Measurements from ENCODE around the gene TBC1D2B. TPM values are rescaled to one million over a fixed set of nuclear protein-coding genes. Genes with fewer than 3 reads are reported as not detected.

TBC1D2B gene
- total and polyA plus RNA-seq, 2 donors (not counting 3 experiments of a cell fraction or from before 2014, with no cell fraction given), result 30.8 to 46.1 TPM

DNA sequence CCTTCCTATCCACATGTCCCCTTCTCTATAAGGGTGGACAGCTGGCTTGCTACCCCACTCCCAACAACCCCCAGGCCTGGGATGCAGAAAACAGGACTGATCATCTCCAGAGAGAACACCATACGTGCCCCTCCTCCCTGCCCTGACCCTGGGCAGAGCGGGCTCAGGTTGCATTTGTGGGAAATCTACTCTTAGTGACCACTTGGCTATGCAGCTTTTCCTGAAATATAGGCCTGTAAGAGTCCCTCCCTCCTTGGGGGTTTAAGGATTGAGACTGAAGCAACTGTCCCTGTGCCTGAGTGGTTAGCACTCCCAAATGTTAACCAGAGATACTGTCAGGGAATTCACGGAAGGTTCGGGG is 26.6 kb upstream of the TBC1D2B start:
- no peak overlapping the region for H3K4me3 ChIP-seq (replicated peaks in 1 of 3; ENCODE audit: insufficient read depth in 1 of 3, low read depth in 1 of 3, low read length in 3 of 3)
- dilution Hi-C loops (cut with MboI; ENCODE audit: extremely low pct_ligation_motif_present, low sequenced_read_pairs) (no loop called here), intact Hi-C loops (cut with micrococcal nuclease) (no loop called here)
- no peak overlapping the region for H3K4me2 ChIP-seq (ENCODE audit: insufficient read depth, low read length)
- H3K36me3 ChIP-seq (ENCODE audit: control insufficient read depth in 2 of 2, extremely low read depth in 1 of 2, insufficient read depth in 2 of 2, low read length in 2 of 2), result no peaks in the 10 kb centered on the region
- H3K9me1 ChIP-seq (replicated peaks; ENCODE audit: control insufficient read depth, extremely low read depth, insufficient read depth, low read length), result no peaks in the 10 kb centered on the region
- ChIA-PET POLR2A (no interaction called here), CTCF (interaction anchor here (1.0 to 9.8 kb wide), 2 partner anchors 106 to 145 kb away, joined by 3 to 273 read pairs; no protein-coding TSS in a partner anchor)
- TF ChIP-seq, protein P1, sequence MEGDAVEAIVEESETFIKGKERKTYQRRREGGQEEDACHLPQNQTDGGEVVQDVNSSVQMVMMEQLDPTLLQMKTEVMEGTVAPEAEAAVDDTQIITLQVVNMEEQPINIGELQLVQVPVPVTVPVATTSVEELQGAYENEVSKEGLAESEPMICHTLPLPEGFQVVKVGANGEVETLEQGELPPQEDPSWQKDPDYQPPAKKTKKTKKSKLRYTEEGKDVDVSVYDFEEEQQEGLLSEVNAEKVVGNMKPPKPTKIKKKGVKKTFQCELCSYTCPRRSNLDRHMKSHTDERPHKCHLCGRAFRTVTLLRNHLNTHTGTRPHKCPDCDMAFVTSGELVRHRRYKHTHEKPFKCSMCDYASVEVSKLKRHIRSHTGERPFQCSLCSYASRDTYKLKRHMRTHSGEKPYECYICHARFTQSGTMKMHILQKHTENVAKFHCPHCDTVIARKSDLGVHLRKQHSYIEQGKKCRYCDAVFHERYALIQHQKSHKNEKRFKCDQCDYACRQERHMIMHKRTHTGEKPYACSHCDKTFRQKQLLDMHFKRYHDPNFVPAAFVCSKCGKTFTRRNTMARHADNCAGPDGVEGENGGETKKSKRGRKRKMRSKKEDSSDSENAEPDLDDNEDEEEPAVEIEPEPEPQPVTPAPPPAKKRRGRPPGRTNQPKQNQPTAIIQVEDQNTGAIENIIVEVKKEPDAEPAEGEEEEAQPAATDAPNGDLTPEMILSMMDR (IDR thresholded peaks at IDR 0.05; ENCODE audit: extremely low read depth in 1 of 2, insufficient read depth in 1 of 2, low read depth in 1 of 2, low read length in 2 of 2), result no peak
- TF ChIP-seq POLR2A (IDR thresholded peaks at IDR 0.05; ENCODE audit: low read depth, low read length) (no peak), EZH2 (IDR thresholded peaks at IDR 0.05; ENCODE audit: borderline replicate concordance, low read depth, low read length, severe bottlenecking) (no peak)
- no peak overlapping the region for H3K27ac ChIP-seq (ENCODE audit: insufficient read depth, low read depth, low read length)
- no peak for FAIRE-seq
- H4K20me1 ChIP-seq (replicated peaks; ENCODE audit: control insufficient read depth, extremely low read depth, insufficient read depth, low read length), result no peaks in the 10 kb centered on the region
- H3K9me3 ChIP-seq (replicated peaks; ENCODE audit: control insufficient read depth, insufficient read depth, low read length), result no peaks in the 10 kb centered on the region
- BruUV-seq (replicated peaks), result no TSS peak
- no peaks in the 10 kb centered on the region for H3K27me3 ChIP-seq (ENCODE audit: control insufficient read depth in 2 of 2, insufficient read depth in 2 of 2, low read length in 2 of 2)
- no peak overlapping the region for H3K9ac ChIP-seq (replicated peaks; ENCODE audit: extremely low read depth, insufficient read depth, low read length)
- H3K79me2 ChIP-seq (ENCODE audit: control insufficient read depth, insufficient read depth, low read length), result no peaks in the 10 kb centered on the region
- H3K4me1 ChIP-seq (ENCODE audit: control insufficient read depth, extremely low read depth, insufficient read depth, low read length), result peaks cover 17% of the 10 kb centered on the region
- H2AFZ ChIP-seq (ENCODE audit: low read depth, low read length), result no peak overlapping the region
- DNase-seq (ENCODE audit: low read depth, low spot score), result no peak

DNA sequence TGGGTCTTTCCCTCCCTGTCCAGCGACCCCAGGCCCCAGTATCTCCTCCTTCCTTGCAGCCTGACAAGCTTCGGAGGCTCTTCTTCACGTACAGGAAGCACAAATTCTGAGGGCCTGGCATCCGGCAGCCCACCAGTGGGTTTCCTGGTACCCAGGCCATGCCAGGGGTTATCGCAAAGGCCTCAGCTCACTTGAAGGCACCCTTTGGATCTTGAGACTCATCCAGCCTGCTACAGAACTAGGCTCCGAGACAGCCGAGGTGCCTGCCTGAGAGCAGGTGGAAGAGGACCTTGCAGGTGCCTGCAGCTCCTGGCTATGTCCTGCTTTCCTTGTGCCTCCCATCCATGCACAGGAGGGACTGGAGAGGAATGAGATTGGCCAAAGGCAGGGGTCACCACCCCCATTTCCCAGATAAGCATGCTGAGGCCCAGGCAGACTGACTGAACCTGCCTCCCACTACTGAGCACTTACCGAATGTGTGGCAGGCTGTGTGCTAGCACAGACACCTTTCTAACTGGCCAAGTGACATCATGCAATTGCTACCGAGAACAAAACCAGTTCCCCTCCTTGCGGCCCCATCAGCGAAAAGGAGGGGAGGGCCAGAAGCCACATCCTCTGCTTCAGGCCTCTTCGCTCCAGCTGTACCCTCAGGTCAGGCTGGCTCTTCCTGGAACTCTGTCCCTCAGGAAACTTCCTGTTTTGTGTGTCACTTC is 26.1 kb upstream of the TBC1D2B start:
- DNase-seq (ENCODE audit: low read depth, low spot score), result no peak
- no peaks in the 10 kb centered on the region for H4K20me1 ChIP-seq (replicated peaks; ENCODE audit: control insufficient read depth, extremely low read depth, insufficient read depth, low read length)
- H3K9me3 ChIP-seq (replicated peaks; ENCODE audit: control insufficient read depth, insufficient read depth, low read length), result no peaks in the 10 kb centered on the region
- no peak overlapping the region for H2AFZ ChIP-seq (ENCODE audit: low read depth, low read length)
- POLR2A ChIA-PET, result no interaction called here
- no peak overlapping the region for H3K4me3 ChIP-seq (replicated peaks in 1 of 3; ENCODE audit: insufficient read depth in 1 of 3, low read depth in 1 of 3, low read length in 3 of 3)
- CTCF ChIA-PET, result interaction anchor here (1.0 kb wide), 1 partner anchor 144 kb away, joined by 3 read pairs; no protein-coding TSS in a partner anchor
- H3K79me2 ChIP-seq (ENCODE audit: control insufficient read depth, insufficient read depth, low read length), result no peaks in the 10 kb centered on the region
- peaks cover 17% of the 10 kb centered on the region for H3K4me1 ChIP-seq (ENCODE audit: control insufficient read depth, extremely low read depth, insufficient read depth, low read length)
- H3K4me2 ChIP-seq (ENCODE audit: insufficient read depth, low read length), result no peak overlapping the region
- TF ChIP-seq GATA2 (IDR thresholded peaks at IDR 0.05; ENCODE audit: insufficient read depth, insufficient read length, low read depth, low read length) (no peak), MYC (IDR thresholded peaks at IDR 0.05; ENCODE audit: low read depth, low read length) (no peak), POLR2AphosphoS5 (IDR thresholded peaks at IDR 0.05; ENCODE audit: insufficient read depth, low read depth, low read length) (no peak), POLR2A (IDR thresholded peaks at IDR 0.05; ENCODE audit: low read depth, low read length) (no peak), FOS (IDR thresholded peaks at IDR 0.05; ENCODE audit: borderline replicate concordance, insufficient read depth, low read length) (no peak), EZH2 (IDR thresholded peaks at IDR 0.05; ENCODE audit: borderline replicate concordance, low read depth, low read length, severe bottlenecking) (no peak), JUN (IDR thresholded peaks at IDR 0.05; ENCODE audit: borderline replicate concordance, insufficient read depth, insufficient read length, low read depth) (no peak)
- TF ChIP-seq, protein P2, sequence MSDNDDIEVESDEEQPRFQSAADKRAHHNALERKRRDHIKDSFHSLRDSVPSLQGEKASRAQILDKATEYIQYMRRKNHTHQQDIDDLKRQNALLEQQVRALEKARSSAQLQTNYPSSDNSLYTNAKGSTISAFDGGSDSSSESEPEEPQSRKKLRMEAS (IDR thresholded peaks at IDR 0.05; ENCODE audit: insufficient read depth, insufficient read length), result no peak
- TF ChIP-seq, protein P1 (IDR thresholded peaks at IDR 0.05; ENCODE audit: extremely low read depth in 1 of 2, insufficient read depth in 1 of 2, low read depth in 1 of 2, low read length in 2 of 2), result no peak
- intact Hi-C loops (cut with micrococcal nuclease) (no loop called here), dilution Hi-C loops (cut with MboI; ENCODE audit: extremely low pct_ligation_motif_present, low sequenced_read_pairs) (no loop called here)
- no peak for FAIRE-seq
- H3K9me1 ChIP-seq (replicated peaks; ENCODE audit: control insufficient read depth, extremely low read depth, insufficient read depth, low read length), result no peaks in the 10 kb centered on the region
- no peak overlapping the region for H3K27ac ChIP-seq (ENCODE audit: insufficient read depth, low read depth, low read length)
- no TSS peak for BruUV-seq (replicated peaks)
- no peak overlapping the region for H3K9ac ChIP-seq (replicated peaks; ENCODE audit: extremely low read depth, insufficient read depth, low read length)
- H3K36me3 ChIP-seq (ENCODE audit: control insufficient read depth in 2 of 2, extremely low read depth in 1 of 2, insufficient read depth in 2 of 2, low read length in 2 of 2), result no peaks in the 10 kb centered on the region
- H3K27me3 ChIP-seq (ENCODE audit: control insufficient read depth in 2 of 2, insufficient read depth in 2 of 2, low read length in 2 of 2), result no peaks in the 10 kb centered on the region

Measured in endothelial cell of umbilical vein (primary cell).